ENCODE measurements around the gene PPM1E.
"Not testable (repeated sequence)": the region's sequence is repeated elsewhere in the genome, so short reads cannot be mapped to it uniquely, and the experiment has no call there.

Gene PPM1E

DNA sequence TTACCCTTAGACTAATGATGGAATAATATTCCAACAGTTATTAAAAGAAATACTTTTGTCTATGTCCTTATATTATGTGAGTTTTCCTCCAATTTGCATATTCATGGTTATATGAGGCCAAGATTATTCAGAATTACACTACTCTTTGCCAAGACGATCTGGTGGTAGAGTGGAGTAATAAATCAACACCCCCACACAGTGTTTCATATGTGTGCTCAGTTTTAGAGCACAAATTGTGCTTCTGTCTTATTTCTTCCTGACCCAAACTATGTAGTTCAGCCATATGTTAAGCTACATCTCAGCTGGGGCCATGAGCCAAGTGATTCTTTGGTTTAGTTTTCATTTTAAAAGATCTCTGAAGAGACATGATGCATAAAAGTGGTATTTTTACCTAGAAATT is 26.9 kb upstream of the PPM1E start:
- no peaks in the 10 kb centered on the region for H3K9me3 Mint-ChIP-seq
- peaks cover 6% of the 10 kb centered on the region for H3K4me1 Mint-ChIP-seq
- H3K27me3 Mint-ChIP-seq (ENCODE audit: low read depth), result no peaks in the 10 kb centered on the region
- no peak for TF ChIP-seq CTCF (IDR thresholded peaks at IDR 0.05; ENCODE audit: unreplicated experiment in 3 of 3)
- H3K4me3 Mint-ChIP-seq, result no peak overlapping the region
- peaks cover 9% of the 10 kb centered on the region for H3K36me3 Mint-ChIP-seq (ENCODE audit: low read depth)
- peak overlapping the region; percentile 8 to 59 (median 32) for H3K27ac Mint-ChIP-seq

GRCh38 chr17:58730937-58731336 is 24.7 kb upstream of the PPM1E start:
- H3K36me3 Mint-ChIP-seq (ENCODE audit: low read depth), result peaks cover 9% of the 10 kb centered on the region
- H3K27ac Mint-ChIP-seq, result no peak overlapping the region
- no peaks in the 10 kb centered on the region for H3K27me3 Mint-ChIP-seq (ENCODE audit: low read depth)
- H3K9me3 Mint-ChIP-seq, result no peaks in the 10 kb centered on the region
- peaks cover 6% of the 10 kb centered on the region for H3K4me1 Mint-ChIP-seq
- H3K4me3 Mint-ChIP-seq, result no peak overlapping the region
- TF ChIP-seq CTCF (IDR thresholded peaks at IDR 0.05; ENCODE audit: unreplicated experiment in 3 of 3), result no peak

DNA sequence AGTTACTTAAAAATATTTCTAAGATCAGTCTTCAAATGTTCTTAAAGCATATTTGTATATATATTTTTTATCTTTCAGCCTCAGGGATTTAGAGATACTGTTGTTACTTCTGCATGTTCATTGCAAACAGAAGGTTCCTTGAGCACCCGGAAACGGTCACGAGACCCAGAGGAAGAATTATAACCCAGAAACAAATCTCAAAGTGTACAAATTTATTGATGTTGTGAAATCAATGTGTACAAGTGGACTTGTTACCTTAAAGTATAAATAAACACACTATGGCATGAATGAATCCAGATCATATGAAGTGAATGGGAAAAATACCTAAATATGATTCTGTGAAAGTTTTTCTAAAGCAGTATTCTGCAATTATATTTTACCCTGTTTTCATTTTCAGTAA is 21.6 kb upstream of the PPM1E start:
- no peak for TF ChIP-seq CTCF (IDR thresholded peaks at IDR 0.05; ENCODE audit: unreplicated experiment in 3 of 3)
- Mint-ChIP-seq H3K9me3 (no peaks in the 10 kb centered on the region), H3K4me3 (no peak overlapping the region), H3K27ac (no peak overlapping the region), H3K4me1 (peaks cover under 1% of the 10 kb centered on the region), H3K36me3 (ENCODE audit: low read depth) (peaks cover 4% of the 10 kb centered on the region), H3K27me3 (ENCODE audit: low read depth) (no peaks in the 10 kb centered on the region)

GRCh38 chr17:58734811-58735210 is 20.8 kb upstream of the PPM1E start:
- peaks cover 4% of the 10 kb centered on the region for H3K36me3 Mint-ChIP-seq (ENCODE audit: low read depth)
- no peak overlapping the region for H3K27ac Mint-ChIP-seq
- no peaks in the 10 kb centered on the region for H3K27me3 Mint-ChIP-seq (ENCODE audit: low read depth)
- TF ChIP-seq CTCF (IDR thresholded peaks at IDR 0.05; ENCODE audit: unreplicated experiment in 3 of 3), result no peak
- no peaks in the 10 kb centered on the region for H3K4me1 Mint-ChIP-seq
- H3K9me3 Mint-ChIP-seq, result no peaks in the 10 kb centered on the region
- H3K4me3 Mint-ChIP-seq, result no peak overlapping the region

DNA sequence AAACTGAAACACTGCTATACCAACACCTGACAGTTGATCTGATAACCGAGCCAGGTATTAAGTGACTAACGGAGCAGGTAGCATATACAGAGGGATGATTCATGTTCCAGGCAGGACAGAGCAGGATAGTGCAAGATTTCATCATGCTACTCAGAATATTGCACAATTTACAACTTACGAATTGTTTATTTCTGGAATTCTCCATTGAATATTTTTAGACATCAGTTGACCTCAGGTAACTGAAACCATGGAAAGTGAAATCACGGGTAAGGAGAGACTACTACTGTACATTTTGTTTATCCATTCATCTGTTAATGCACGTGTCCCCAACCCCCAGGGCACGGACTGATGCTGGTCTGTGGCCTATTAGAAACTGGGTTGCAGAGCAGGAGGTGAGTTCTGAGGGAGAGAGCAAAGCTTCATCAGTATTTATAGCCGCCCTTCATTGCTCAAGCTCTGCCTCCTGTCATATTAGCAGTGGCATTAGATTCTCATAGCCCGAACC is 14.5 kb upstream of the PPM1E start:
- H3K9me3 Mint-ChIP-seq, result no peaks in the 10 kb centered on the region
- no peak for TF ChIP-seq CTCF (IDR thresholded peaks at IDR 0.05; ENCODE audit: unreplicated experiment in 3 of 3)
- no peaks in the 10 kb centered on the region for H3K27me3 Mint-ChIP-seq (ENCODE audit: low read depth)
- H3K36me3 Mint-ChIP-seq (ENCODE audit: low read depth), result no peaks in the 10 kb centered on the region
- no peaks in the 10 kb centered on the region for H3K4me1 Mint-ChIP-seq
- H3K27ac Mint-ChIP-seq, result no peak overlapping the region
- H3K4me3 Mint-ChIP-seq, result no peak overlapping the region

DNA sequence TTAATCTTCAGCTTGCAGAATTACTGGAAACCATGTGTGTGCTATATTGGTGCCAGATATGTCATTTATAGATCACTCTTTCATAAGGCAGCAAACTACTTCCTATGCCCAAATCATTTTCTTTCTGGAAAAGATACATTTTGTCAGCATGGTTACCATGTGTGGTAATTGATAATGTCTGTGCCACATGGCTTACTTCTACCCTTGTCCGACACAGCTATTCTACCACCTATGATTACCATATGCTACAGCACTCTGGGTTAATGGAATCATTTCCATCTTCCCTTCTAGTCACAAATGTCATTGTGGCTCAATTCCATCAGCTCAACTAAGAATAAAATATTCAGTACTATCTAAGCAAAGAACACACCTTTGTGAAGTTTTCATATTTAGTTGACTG is 8.0 kb upstream of the PPM1E start:
- H3K9me3 Mint-ChIP-seq, result no peaks in the 10 kb centered on the region
- no peak for TF ChIP-seq CTCF (IDR thresholded peaks at IDR 0.05; ENCODE audit: unreplicated experiment in 3 of 3)
- H3K36me3 Mint-ChIP-seq (ENCODE audit: low read depth), result no peaks in the 10 kb centered on the region
- H3K27me3 Mint-ChIP-seq (ENCODE audit: low read depth), result peaks cover 5% of the 10 kb centered on the region
- H3K27ac Mint-ChIP-seq, result no peak overlapping the region
- no peaks in the 10 kb centered on the region for H3K4me1 Mint-ChIP-seq
- H3K4me3 Mint-ChIP-seq, result no peak overlapping the region

DNA sequence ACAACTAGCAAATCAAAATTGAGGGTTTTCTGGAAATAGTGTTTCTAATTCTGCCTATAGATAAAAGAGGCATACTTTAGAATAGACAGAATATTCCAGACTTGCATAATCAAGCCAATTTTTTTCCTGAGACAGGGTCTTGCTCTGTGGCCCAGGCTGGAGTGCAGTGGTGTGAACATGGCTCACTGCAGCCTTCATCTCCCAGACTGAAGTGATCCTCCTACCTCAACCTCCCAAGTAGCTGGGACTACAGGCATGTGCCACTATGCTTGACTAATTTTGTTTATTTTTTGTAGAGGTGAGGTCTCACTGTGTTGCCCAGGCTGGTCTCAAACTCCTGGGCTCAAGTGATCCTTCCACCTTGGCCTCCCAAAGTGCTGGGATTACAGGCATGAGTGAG is 6.0 kb upstream of the PPM1E start:
- not testable (repeated sequence) for H3K4me3 Mint-ChIP-seq; H3K27ac Mint-ChIP-seq; H3K27me3 Mint-ChIP-seq (ENCODE audit: low read depth); H3K36me3 Mint-ChIP-seq (ENCODE audit: low read depth); H3K9me3 Mint-ChIP-seq; H3K4me1 Mint-ChIP-seq
